WTC11 (cell line): Measurements from ENCODE around the gene TMC6. TPM values are rescaled to one million over a fixed set of nuclear protein-coding genes. Genes with fewer than 3 reads are reported as not detected.

ENCODE experiments used
- ATAC-seq: fragments of 200-7000 bp; cut with Tn5 transposase; 2 replicates; pipeline ENCODE4 v1.10.0; 2021; ENCODE audit warnings: mild to moderate bottlenecking, moderate library complexity
- CTCF ChIA-PET: fragments of 300-600 bp; sonication (Branson Sonifier 250); formaldehyde crosslinking; loops from one replicate; lab custom pipeline; 2021; ENCODE audit warnings: antibody characterized with exemption; lab: Charles Lee
- POLR2A ChIA-PET: fragments of 350-600 bp; sonication (Branson Sonifier 250); formaldehyde crosslinking; loops from one replicate; lab custom pipeline; 2021; ENCODE audit warnings: antibody characterized with exemption; lab: Charles Lee
- DNase-seq: peaks from one replicate; pipeline ENCODE4 v3.0.0; 2021; ENCODE audit warnings: low spot score
- H3K27ac Mint-ChIP-seq: 2 replicates; pipeline ENCODE4 v1.8.0; 2021; ENCODE audit warnings: mixed read lengths
- H3K27me3 Mint-ChIP-seq: 2 replicates; pipeline ENCODE4 v1.8.0; 2021; ENCODE audit warnings: low read depth, mild to moderate bottlenecking, moderate library complexity, mixed read lengths
- H3K36me3 Mint-ChIP-seq: 2 replicates; pipeline ENCODE4 v1.8.0; 2021; ENCODE audit warnings: mixed read lengths
- H3K4me1 Mint-ChIP-seq: 2 replicates; pipeline ENCODE4 v1.8.0; 2022; ENCODE audit warnings: mixed read lengths
- H3K4me3 Mint-ChIP-seq: 2 replicates; pipeline ENCODE4 v1.8.0; 2021; ENCODE audit warnings: mild to moderate bottlenecking, moderate library complexity, mixed read lengths
- H3K9me3 Mint-ChIP-seq: 2 replicates; pipeline ENCODE4 v1.8.0; 2021; ENCODE audit warnings: mixed read lengths
- AFF4 ChIP-seq: sonication (generic); formaldehyde crosslinking; IDR thresholded peaks from 2 replicates; pipeline ENCODE4 v1.8.1; 2023; ENCODE audit warnings: mild to moderate bottlenecking, missing genetic modification reagents, borderline replicate concordance
- GRHL2 ChIP-seq: fragments of 250-450 bp; sonication (Bioruptor Pico); IDR thresholded peaks from 2 replicates; pipeline ENCODE4 v1.8.0; 2022; ENCODE audit warnings: mild to moderate bottlenecking, moderate library complexity; ENCODE audit not compliant: insufficient replicate concordance, severe bottlenecking
- HMGA2 ChIP-seq: fragments of 250-450 bp; sonication (Bioruptor Pico); IDR thresholded peaks from 2 replicates; pipeline ENCODE4 v1.4.0; 2021; ENCODE audit warnings: mild to moderate bottlenecking, moderate library complexity
- JUN ChIP-seq: sonication (generic); formaldehyde crosslinking; IDR thresholded peaks from 2 replicates; pipeline ENCODE4 v1.8.0; 2023; ENCODE audit warnings: mild to moderate bottlenecking, missing genetic modification reagents
- KAT7 ChIP-seq: sonication (generic); formaldehyde crosslinking; IDR thresholded peaks from 2 replicates; pipeline ENCODE4 v1.8.1; 2023; ENCODE audit warnings: missing genetic modification reagents, mild to moderate bottlenecking, borderline replicate concordance
- MYBL2 ChIP-seq: sonication (generic); formaldehyde crosslinking; IDR thresholded peaks from 2 replicates; pipeline ENCODE4 v1.8.1; 2023; ENCODE audit warnings: mild to moderate bottlenecking, moderate library complexity, missing genetic modification reagents
- NFATC4 ChIP-seq: fragments of 250-450 bp; sonication (Bioruptor Pico); IDR thresholded peaks from 2 replicates; pipeline ENCODE4 v1.9.0; 2021; ENCODE audit warnings: mild to moderate bottlenecking
- NR1H2 ChIP-seq: sonication (generic); formaldehyde crosslinking; IDR thresholded peaks from 2 replicates; pipeline ENCODE4 v1.9.0; 2021; ENCODE audit warnings: mild to moderate bottlenecking, moderate library complexity, missing genetic modification reagents
- NR3C1 ChIP-seq: sonication (generic); formaldehyde crosslinking; conservative IDR thresholded peaks from 2 replicates; pipeline ENCODE4 v1.8.1; 2023; ENCODE audit warnings: low read depth, mild to moderate bottlenecking, missing genetic modification reagents
- OVOL2 ChIP-seq: fragments of 250-450 bp; sonication (Bioruptor Pico); IDR thresholded peaks from 2 replicates; pipeline ENCODE4 v1.9.0; 2021; ENCODE audit warnings: mild to moderate bottlenecking, borderline replicate concordance
- SMAD3 ChIP-seq: sonication (generic); formaldehyde crosslinking; IDR thresholded peaks from 2 replicates; pipeline ENCODE4 v1.8.0; 2022; ENCODE audit warnings: missing genetic modification reagents, mild to moderate bottlenecking, borderline replicate concordance
- SOX15 ChIP-seq: fragments of 250-450 bp; sonication (Bioruptor Pico); IDR thresholded peaks from 2 replicates; pipeline ENCODE4 v1.9.0; 2021; ENCODE audit warnings: mild to moderate bottlenecking
- SP1 ChIP-seq: sonication (generic); formaldehyde crosslinking; conservative IDR thresholded peaks from 2 replicates; pipeline ENCODE4 v1.8.1; 2022; ENCODE audit warnings: missing genetic modification reagents
- ZBTB43 ChIP-seq: sonication (generic); formaldehyde crosslinking; IDR thresholded peaks from 2 replicates; pipeline ENCODE4 v1.8.1; 2023; ENCODE audit warnings: mild to moderate bottlenecking, missing genetic modification reagents
- ZNF263 ChIP-seq: sonication (generic); formaldehyde crosslinking; IDR thresholded peaks from 2 replicates; pipeline ENCODE4 v1.8.1; 2022; ENCODE audit warnings: low read depth, mild to moderate bottlenecking, moderate library complexity, missing genetic modification reagents
- ZNF396 ChIP-seq: fragments of 250-450 bp; sonication (Bioruptor Pico); IDR thresholded peaks from 2 replicates; pipeline ENCODE4 v1.8.0; 2021; ENCODE audit warnings: mild to moderate bottlenecking, moderate library complexity, borderline replicate concordance
- ZNF671 ChIP-seq: fragments of 250-450 bp; sonication (Bioruptor Pico); IDR thresholded peaks from 2 replicates; pipeline ENCODE4 v1.8.0; 2021; ENCODE audit warnings: mild to moderate bottlenecking
- total RNA-seq: library from RNA; stranded (reverse); gene quantifications from 3 replicates; pipeline ENCODE4 v1.2.3, GENCODE V29; 2021
- TF ChIP-seq, protein P1 (sequence below): sonication (generic); formaldehyde crosslinking; IDR thresholded peaks from 2 replicates; pipeline ENCODE4 v1.8.1; 2022; ENCODE audit warnings: low read depth, mild to moderate bottlenecking, moderate library complexity, missing genetic modification reagents, borderline replicate concordance
- TF ChIP-seq, protein P2 (sequence below): sonication (generic); formaldehyde crosslinking; IDR thresholded peaks from 2 replicates; pipeline ENCODE4 v1.8.1; 2023; ENCODE audit warnings: mild to moderate bottlenecking, missing genetic modification reagents, moderate library complexity
- TF ChIP-seq, protein P3 (sequence below): sonication (generic); formaldehyde crosslinking; IDR thresholded peaks from 2 replicates; pipeline ENCODE4 v1.8.1; 2022; ENCODE audit warnings: mild to moderate bottlenecking, missing genetic modification reagents, moderate library complexity, borderline replicate concordance
- TF ChIP-seq, protein P4 (sequence below): sonication (generic); formaldehyde crosslinking; IDR thresholded peaks from 2 replicates; pipeline ENCODE4 v1.8.0; 2023; ENCODE audit warnings: mild to moderate bottlenecking, missing genetic modification reagents

The TMC6 gene
- total RNA-seq, 1 experiment from 2014 or later: 120 TPM

- H3K4me3 Mint-ChIP-seq: no peak overlapping the region
- TF ChIP-seq GRHL2 (CRISPR knock-in tag) (no peak), ZNF396 (CRISPR knock-in tag) (no peak), AFF4 (no peak), NFATC4 (CRISPR knock-in tag) (no peak), NR3C1 (CRISPR knock-in tag) (no peak), NR1H2 (CRISPR knock-in tag) (no peak), ZNF671 (CRISPR knock-in tag) (no peak), SP1 (CRISPR knock-in tag) (no peak), OVOL2 (CRISPR knock-in tag) (no peak), KAT7 (CRISPR knock-in tag) (no peak)
- TF ChIP-seq, protein P1, sequence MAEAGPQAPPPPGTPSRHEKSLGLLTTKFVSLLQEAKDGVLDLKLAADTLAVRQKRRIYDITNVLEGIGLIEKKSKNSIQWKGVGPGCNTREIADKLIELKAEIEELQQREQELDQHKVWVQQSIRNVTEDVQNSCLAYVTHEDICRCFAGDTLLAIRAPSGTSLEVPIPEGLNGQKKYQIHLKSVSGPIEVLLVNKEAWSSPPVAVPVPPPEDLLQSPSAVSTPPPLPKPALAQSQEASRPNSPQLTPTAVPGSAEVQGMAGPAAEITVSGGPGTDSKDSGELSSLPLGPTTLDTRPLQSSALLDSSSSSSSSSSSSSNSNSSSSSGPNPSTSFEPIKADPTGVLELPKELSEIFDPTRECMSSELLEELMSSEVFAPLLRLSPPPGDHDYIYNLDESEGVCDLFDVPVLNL (CRISPR knock-in tag): no peak
- TF ChIP-seq, protein P2, sequence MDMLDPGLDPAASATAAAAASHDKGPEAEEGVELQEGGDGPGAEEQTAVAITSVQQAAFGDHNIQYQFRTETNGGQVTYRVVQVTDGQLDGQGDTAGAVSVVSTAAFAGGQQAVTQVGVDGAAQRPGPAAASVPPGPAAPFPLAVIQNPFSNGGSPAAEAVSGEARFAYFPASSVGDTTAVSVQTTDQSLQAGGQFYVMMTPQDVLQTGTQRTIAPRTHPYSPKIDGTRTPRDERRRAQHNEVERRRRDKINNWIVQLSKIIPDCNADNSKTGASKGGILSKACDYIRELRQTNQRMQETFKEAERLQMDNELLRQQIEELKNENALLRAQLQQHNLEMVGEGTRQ (CRISPR knock-in tag): no peak
- TF ChIP-seq, protein P3, sequence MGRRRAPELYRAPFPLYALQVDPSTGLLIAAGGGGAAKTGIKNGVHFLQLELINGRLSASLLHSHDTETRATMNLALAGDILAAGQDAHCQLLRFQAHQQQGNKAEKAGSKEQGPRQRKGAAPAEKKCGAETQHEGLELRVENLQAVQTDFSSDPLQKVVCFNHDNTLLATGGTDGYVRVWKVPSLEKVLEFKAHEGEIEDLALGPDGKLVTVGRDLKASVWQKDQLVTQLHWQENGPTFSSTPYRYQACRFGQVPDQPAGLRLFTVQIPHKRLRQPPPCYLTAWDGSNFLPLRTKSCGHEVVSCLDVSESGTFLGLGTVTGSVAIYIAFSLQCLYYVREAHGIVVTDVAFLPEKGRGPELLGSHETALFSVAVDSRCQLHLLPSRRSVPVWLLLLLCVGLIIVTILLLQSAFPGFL (CRISPR knock-in tag): no peak
- peaks cover 44% of the 10 kb centered on the region for H3K36me3 Mint-ChIP-seq
- H3K9me3 Mint-ChIP-seq: peaks cover 14% of the 10 kb centered on the region
- H3K27me3 Mint-ChIP-seq: no peaks in the 10 kb centered on the region
- no peak for ATAC-seq
- ChIA-PET POLR2A (no interaction called here), CTCF (interaction anchor here (0.6 to 2.3 kb wide), 3 partner anchors 11 to 81 kb away, joined by 3 to 17 read pairs (median 3); no protein-coding TSS in a partner anchor)
- H3K27ac Mint-ChIP-seq: no peak overlapping the region
- no peak for DNase-seq
- H3K4me1 Mint-ChIP-seq: peaks cover 9% of the 10 kb centered on the region
These were observed 23.5 kb downstream of the TMC6 start for GRCh38 chr17:78105101-78105500.

DNA sequence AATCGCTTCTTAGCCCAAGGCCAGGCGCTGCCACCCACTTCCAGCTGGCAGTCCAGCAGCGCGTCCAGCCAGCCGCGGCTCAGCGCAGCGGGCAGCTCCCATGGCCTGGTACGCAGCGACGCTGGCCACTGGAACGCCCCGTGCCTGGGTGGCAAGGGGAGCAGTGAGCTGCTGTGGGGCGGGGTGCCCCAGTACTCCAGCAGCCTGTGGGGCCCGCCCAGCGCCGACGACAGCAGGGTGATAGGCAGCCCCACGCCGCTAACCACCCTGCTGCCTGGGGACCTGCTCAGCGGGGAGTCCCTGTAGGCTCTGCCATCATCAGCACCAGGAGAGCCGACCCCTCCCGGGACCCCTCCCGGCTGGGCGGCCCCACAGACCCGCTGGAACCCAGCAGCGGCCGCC, 24.0 kb downstream of the TMC6 start:
- CTCF ChIA-PET: interaction anchor here (2.3 kb wide), 1 partner anchor 20 kb away, joined by 17 read pairs; no protein-coding TSS in a partner anchor
- Mint-ChIP-seq H3K4me3 (no peak overlapping the region), H3K36me3 (peaks cover 50% of the 10 kb centered on the region), H3K27me3 (no peaks in the 10 kb centered on the region), H3K9me3 (peaks cover 20% of the 10 kb centered on the region), H3K27ac (no peak overlapping the region), H3K4me1 (peaks cover 9% of the 10 kb centered on the region)
- POLR2A ChIA-PET: no interaction called here
- ATAC-seq: no peak
- DNase-seq: no peak
- no peak for TF ChIP-seq ZNF396 (CRISPR knock-in tag)
- no peak for TF ChIP-seq SOX15 (CRISPR knock-in tag)
- TF ChIP-seq SMAD3: no peak
- no peak for TF ChIP-seq MYBL2
- no peak for TF ChIP-seq HMGA2 (CRISPR knock-in tag)
- TF ChIP-seq ZBTB43: no peak
- no peak for TF ChIP-seq JUN (CRISPR knock-in tag)
- TF ChIP-seq, protein P4, sequence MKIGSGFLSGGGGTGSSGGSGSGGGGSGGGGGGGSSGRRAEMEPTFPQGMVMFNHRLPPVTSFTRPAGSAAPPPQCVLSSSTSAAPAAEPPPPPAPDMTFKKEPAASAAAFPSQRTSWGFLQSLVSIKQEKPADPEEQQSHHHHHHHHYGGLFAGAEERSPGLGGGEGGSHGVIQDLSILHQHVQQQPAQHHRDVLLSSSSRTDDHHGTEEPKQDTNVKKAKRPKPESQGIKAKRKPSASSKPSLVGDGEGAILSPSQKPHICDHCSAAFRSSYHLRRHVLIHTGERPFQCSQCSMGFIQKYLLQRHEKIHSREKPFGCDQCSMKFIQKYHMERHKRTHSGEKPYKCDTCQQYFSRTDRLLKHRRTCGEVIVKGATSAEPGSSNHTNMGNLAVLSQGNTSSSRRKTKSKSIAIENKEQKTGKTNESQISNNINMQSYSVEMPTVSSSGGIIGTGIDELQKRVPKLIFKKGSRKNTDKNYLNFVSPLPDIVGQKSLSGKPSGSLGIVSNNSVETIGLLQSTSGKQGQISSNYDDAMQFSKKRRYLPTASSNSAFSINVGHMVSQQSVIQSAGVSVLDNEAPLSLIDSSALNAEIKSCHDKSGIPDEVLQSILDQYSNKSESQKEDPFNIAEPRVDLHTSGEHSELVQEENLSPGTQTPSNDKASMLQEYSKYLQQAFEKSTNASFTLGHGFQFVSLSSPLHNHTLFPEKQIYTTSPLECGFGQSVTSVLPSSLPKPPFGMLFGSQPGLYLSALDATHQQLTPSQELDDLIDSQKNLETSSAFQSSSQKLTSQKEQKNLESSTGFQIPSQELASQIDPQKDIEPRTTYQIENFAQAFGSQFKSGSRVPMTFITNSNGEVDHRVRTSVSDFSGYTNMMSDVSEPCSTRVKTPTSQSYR (CRISPR knock-in tag): no peak
- no peak for TF ChIP-seq ZNF263
- no peak for TF ChIP-seq SP1 (CRISPR knock-in tag)
